ENCODE measurements around the gene TET1.
"Not testable (repeated sequence)": the region's sequence is repeated elsewhere in the genome, so short reads cannot be mapped to it uniquely, and the experiment has no call there.

The TET1 gene

DNA sequence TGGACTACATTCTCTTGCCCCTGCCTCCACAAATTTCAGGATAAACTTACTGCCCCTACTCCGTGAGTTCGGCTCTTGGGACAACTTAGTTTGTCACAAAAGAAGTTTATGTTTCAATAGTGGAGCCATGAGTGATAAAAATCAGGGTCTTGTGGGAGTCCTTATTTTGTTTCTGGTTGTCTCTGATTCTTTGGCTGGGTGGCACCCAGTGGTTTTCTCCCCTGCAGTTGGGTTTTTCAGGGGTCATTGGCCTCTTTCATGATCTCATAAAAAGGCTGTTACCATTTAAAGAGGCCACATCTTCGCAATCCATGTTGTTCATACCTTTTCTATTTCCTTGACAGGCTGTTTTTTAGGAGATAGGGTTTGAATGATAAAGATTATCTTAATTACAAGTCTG is 5.5 kb downstream of the TET1 start:
- DNase-seq: no peak

DNA sequence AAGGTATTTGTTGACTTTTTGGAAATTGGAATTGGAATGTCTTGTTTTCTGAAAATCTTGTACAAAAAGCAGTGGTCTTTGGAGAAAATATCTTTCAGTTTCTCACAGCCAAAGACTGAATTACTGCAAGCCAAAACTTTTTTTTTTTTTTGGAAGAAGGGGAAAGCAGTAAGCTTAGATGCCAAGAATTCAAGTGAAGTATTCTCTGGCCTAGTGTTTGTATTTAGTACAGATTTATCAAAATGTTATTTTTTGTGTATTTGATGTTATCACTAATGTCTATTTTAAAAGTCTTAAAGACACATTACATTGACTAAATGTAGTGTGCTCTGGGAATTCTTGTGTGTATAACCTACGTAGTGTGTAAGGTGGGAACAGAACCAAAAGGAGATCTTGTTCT is 6.2 kb downstream of the TET1 start:
- DNase-seq: no peak

DNA sequence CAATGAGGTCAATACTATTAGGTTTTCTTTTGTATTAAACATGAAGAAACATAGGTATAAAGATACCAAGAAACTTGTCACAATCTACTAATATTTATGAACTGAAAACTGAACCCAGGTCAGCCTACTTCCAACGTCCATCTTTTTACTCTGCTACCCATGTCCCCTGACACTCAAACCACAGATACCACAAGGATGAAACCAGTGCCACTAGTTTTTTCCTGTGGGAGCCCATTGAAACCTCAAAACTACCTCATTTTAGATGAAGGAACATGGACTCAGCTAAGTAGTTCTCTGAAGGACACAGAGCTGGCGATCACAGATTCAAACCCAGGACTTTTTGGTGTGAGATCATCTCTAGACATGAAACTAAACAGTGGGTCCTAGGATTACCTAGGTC is 6.8 kb downstream of the TET1 start:
- no peak for DNase-seq

DNA sequence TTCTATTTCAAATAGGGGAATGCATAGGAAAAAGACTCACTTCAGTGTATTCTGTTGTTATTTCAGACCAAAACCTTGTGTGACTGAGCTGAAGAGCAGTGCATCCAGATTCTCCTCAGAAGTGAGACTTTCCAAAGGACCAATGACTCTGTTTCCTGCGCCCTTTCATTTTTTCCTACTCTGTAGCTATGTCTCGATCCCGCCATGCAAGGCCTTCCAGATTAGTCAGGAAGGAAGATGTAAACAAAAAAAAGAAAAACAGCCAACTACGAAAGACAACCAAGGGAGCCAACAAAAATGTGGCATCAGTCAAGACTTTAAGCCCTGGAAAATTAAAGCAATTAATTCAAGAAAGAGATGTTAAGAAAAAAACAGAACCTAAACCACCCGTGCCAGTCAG is 12.0 kb downstream of the TET1 start:
- DNase-seq: no peak

DNA sequence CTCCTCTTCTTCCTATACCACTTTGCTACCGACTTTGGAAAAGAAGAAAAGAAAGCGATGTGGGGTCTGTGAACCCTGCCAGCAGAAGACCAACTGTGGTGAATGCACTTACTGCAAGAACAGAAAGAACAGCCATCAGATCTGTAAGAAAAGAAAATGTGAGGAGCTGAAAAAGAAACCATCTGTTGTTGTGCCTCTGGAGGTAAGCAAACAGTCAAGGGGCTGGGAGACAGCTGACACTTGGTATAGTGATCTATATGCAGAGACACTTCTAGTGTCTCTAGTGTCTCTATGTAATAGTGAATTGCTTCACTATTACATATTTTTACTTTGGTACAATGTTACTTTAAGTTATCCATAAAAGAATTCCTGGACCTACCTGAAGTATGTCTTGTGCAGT is 13.9 kb downstream of the TET1 start:
- DNase-seq: no peak

DNA sequence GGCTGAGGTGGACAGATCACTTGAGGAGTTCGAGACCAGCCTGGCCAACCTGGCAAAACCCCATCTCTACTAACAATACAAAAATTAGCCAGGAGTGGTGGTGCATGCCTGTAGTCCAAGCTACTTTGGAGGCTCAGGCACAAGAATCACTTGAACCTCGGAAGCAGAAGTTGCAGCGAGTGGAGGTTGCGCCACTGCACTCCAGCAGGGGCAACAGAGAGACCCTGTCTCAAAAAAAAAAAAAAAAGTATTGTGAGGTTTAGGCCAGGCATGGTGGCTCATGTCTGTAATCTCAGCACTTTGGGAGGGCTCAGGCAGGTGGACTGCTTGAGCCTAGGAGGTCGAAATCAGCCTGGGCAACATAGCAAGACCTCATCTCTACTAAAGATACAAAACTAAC is 16.0 kb downstream of the TET1 start:
- DNase-seq: no peak

DNA sequence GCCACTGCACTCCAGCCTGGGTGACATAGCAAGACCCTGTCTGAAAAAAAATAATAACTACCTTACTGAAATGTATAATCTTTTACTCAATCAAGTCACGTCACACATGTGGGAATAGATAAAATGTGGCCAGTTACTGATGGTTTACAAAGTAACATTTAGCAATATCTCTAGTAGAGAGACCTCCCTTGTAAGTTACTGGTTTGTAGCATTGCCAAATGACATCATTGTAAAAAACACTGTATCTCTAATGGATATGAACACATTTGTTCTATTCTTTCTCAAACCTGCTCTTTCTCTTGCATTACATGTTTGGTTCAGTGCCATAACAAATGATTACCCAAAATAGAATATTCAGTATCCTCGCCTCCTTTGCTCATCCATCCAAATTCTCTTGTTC is 18.8 kb downstream of the TET1 start:
- DNase-seq: no peak

DNA sequence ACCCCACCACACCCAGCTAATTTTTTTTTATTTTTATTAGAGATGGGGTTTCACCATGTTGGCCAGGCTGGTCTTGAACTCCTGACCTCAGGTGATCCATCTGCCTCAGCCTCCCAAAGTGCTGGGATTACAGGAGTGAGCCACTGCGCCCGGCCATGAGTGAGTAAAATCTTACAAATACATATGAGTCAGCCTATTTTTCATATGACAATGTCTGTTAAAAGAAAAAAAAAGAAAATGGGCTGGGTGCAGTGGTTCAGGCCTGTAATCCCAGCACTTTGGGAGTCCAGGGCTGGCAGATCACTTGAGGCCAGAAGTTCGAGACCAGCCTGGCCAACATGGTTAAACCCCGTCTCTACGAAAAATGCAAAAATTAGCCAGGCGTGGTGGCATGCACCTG is 24.1 kb downstream of the TET1 start:
- not testable (repeated sequence) for DNase-seq

DNA sequence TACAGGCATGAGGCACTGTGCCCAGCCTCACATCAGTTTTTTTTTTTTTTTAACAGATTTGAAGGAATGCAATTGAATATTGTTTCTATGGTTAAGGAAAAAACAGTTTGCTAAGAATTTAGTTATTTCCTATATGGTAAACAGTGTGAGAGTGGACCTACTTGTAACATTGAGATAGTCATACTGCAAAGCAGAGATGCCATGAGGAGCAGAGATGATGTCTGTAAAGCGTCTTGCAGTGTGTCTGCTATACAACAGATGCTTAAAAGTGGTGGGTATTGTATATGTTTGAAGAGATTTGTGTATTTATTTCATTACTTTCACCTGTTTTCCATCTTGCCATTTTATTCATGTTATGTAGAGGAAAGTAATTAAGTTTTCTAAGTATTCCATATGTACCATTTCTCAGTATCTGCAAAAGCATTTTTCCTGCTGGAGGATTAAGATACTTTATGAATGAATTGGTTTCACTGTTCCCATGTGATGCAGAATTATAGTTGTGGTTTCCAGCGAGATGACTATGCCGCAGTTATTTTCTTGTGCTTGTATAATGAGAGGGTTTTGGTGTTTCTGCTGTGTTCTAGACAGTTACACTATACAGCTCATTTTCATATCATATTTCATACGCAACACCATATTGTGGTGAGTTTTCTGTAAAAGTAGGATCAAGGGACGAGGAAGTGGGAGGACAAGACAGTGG is 26.6 kb downstream of the TET1 start:
- DNase-seq: no peak

DNA sequence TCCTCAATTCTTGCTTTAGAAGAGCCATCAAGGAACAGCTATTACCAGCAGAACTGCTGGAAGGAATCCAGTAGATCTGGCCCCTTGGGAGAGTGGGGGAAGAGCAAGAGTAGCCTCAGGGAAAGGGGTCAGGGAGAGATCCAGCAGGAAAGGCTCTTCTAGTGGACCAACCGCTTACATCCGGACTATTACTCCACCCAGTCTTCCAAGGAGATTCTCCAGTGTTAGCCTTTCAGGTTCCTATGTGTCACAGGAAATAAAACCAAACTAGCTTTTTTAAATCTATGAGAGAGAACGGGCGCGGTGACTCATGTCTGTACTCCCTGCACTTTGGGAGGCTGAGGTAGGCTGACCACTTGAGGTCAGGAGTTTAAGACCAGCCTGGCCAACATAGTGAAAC is 34.3 kb downstream of the TET1 start:
- DNase-seq: no peak

DNA sequence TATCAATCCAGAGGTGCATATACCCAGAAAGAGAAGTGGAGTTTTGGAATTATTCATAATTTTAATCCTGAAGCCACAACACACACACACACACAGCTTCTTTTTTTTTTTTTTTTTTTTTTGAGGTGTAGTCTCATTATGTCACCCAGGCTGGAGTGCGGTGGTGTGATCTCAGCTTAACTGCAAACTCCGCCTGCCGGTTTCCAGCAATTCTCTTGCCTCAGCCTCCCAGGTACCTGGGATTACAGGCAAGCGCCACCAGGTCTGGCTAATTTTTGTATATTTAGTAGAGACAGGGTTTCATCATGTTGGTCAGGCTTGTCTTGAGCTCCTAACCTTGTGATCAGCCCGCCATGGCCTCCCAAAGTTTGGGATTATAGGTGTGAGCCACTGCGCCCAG is 35.4 kb downstream of the TET1 start:
- DNase-seq: no peak

DNA sequence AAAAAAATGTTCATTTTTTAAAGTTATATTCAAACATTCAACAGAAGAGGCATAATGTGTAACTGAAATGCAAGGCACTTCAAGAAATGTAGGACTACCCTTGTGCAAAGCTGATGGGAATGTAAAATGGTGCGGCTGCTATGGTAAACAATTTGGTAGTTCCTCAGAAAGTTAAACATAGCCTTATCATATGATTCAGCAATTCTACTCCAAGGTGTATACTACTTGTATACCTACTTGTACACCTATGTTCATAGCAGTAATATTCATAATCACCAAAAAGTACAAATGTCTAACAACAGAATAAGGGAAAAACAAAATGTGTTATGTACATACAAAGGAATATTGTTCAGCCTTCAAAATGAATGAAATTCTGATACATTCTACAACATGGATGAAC is 37.3 kb downstream of the TET1 start:
- DNase-seq: no peak

DNA sequence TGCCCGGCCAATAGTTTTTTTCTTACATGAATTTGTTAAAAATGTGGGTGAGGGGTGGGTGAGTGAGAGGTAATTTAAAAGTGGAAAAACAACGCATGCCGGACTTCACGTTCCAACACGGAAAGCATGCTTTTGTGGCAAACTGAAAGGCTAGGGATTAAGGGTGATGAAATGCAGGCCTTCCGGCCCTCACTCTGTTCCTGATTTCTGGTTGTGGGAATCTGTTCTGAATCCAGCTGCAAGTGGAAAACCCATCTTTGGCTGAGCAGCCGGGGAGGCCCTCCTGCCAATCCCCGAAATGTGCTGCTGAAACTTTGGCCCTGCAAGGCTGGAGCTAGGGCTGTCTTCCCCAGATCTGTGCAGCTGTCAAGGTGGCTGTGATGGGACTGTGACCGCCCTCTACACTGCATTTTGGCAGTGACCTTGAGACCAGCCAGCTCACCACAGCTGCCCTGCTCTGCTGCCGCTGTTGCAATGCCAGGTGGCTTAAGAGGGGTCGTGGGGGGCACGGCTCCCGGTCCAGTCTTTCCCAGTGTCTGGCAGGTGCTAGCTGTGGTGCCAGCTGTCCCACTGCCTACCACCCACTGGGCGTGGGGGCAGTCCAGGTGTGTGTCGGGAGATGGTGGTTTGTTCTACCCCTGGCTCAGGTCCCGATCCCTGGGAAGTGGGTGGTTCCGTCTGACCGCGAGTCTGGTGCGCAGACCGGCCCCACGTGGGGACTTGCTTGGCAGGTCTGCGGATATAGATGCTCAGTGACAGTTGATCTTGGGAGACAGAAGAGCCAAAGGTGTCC is 39.0 kb downstream of the TET1 start:
- DNase-seq: no peak

DNA sequence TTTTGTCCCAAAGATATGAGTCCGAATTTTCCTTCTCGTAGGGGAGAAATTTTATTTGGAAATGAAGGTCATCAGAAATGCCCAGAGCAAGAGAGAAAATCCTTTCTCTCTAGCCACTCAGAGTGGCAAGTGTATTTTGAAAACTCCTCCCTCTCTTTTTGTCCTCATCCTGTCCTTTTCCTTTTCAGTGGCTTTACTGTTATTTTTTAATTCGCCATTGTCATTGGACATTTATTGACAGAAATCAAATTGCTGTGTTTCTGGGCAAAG is 39.6 kb downstream of the TET1 start:
- DNase-seq: no peak

DNA sequence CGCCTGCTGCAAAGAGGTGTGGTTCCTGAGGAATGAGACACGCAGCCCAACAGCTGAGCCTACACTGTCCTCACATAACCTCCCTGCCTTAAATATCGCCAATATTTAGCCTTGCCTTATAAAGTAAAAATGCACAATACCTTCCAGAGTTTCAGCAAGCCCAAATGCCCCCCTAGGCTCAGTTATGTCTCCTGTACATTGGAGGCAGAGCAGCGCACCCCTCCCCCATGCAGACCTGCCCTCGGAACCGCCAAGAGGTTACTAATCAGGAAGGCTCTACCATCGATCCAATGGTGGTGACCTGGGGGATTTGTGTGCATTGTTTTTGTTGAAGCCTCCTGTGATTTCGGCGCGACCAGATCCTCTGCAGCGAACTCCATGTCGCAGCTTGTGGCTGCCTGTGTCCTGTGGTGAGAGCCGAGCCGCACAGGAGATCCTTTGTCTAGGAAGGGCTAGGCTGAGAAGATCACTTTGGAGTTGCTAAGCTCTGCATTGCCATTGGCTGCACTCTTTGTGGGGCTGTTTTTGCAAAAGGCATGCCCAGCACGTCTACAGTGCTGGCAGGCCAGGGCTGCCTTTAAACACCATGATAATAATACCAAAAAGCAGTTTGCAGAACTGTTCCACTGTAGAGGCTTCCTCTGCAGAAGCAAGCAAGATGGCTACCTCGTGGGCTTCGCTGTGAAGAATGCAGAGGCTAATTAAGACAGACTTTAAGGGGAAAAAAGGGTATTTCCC is 40.1 kb downstream of the TET1 start:
- peak; percentile 38 for DNase-seq

DNA sequence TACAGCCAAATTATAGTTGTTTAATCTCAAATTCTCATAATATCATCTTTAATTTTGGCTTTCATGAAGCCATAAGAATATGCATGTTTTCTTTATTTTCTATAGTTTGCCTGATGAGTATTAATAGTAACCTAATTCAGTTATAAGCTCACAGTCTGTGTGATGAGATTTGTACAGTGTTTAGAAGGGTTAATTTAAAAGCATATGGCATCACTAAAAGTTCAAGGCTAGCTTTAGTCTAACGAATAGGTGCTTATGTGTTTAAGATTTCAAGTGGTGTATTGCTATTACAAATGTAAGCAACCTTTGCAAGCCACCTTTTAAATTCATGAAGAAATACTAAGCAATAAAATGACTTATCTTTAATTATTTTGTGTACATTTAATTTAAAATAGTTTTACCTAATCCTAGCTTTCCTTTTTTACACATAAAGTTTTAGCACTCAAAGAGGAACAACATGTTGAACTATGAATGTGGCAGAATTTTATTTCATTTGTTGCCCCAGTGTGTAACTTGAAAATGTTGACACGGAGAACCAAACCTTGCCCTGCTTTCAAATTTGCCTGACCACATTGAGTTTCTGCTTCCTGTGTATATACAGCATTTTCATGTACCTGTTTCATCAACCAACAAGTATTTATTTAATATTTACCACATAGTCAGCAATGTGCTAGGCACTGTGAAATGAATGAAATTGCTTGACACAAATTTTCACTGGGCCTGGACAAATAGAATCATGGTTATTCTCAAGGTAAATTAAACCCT is 41.5 kb downstream of the TET1 start:
- no peak for DNase-seq

DNA sequence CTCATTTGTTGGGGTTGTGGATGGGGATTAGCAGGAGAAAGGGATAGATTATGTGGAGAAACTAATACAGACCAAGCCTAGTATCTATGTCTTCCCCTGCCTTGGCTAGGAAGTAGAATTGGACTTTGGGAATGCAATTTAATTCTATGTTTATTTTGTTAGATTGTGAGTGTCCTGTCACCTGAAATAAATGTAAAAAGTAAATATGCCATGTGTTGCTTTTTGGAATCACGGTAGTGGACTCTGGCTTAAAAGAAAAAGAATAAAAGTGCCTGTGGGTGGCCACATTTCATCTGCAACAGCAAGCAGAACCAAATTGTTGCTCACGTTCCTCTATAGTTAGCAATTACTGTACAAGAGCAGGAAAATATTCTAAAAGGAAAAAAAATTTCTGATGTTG is 42.3 kb downstream of the TET1 start:
- no peak for DNase-seq

DNA sequence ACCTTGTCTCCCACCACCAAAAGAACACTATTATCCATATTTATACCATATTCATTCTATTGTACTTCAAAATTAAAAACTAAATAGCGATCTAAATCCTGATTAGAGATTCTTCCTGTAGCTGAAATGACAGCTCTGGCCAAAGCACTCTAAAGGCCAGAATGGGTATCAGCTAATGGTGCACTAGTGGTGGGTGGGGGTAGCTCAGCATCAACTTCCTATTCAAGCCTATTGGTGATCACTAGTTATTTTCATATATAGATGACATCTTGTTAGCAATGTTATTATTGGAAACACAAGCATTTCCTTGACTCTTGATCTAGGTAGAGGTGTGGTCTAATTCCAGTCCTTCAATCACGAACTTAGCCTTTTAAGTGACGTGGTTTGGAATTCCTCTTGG is 43.6 kb downstream of the TET1 start:
- DNase-seq: no peak

DNA sequence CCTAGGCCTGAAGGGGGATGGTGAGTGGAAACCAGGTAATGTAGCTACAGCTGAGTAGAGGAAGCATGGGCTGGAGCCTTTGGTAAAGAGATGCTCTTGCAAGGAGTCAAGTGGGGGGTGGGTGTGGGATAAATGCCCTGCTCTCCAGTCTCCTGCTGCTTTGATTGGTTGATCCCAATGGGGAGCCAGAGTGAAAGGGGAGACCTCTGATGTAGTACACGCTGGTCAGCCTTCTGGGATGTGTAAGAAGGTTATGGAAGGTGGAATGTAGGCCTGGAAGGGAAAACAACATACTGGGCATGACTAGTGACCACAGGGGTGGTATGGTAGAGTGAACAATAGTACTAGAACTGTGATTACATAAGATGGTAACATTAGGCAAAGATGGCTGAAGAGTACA is 44.3 kb downstream of the TET1 start:
- DNase-seq: no peak

DNA sequence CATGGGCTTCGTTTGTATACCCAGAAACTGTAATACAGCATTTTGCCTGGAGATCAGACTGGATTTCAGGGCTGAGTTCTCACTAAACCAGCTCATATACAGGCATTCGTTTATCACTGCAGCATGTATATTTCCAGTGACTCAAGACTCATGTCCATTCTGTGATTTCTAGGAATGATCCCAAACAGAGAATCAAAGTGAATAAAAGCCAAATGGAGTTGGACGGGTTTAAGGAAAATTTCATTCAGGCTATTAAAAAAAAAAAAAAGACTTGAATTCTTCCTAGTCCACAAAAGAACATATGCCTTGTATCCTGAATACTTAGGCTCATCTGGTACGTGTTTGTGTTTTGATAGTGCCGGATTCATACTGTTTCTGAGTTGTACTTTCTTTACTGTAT is 46.8 kb downstream of the TET1 start:
- no peak for DNase-seq

DNA sequence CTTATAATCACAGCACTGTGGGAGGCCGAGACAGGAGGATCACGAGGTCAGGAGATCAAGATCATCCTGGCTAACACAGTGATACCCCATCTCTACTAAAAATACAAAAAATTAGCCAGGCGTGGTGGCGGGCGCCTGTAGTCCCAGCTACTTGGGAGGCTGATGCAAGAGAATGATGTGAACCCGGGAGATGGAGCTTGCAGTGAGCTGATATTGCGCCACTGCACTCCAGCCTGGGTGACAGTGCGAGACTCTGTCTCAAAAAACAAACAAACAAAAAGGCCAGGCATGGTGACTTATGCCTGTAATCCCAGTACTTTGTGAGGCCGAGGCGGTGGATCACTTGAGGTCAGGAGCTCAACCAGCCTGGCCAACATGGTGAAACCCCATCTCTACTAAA is 49.9 kb downstream of the TET1 start:
- not testable (repeated sequence) for DNase-seq

DNA sequence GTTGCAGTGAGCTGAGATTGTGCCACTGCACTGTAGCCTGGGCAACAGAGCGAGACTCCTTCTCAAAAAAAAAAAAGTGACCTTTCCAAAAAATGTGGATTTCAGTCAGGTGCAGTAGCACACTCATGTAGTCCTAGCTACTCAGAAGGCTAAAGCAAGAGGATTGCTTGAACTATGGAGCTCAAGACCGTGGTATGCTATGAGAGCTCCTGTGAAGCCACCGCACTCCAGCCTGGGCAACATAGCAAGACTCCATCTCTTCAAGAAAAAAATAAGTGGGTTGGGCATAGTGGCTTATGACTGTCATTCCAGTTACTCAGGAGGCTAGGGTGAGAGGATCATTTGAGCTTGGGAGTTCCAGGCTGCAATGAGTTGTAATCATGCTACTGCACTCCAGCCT is 51.1 kb downstream of the TET1 start:
- DNase-seq: no peak

DNA sequence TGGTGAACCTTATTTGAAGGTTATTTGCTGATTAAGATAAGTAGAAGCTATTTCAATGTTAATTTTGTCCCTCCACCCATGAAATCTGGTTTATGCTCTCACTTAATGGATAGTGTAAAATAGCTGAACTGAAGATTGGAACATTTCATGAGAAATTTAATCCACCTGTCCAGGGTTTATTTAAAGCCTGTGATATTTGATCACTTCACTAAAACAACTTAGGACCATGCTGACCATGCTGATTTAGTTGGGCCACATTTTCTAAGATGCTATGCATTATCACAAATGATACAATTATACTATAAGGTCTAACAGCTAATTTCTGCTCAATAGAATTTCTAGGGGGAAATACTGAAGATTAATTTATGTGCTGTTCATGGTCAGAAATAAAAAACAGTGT is 53.8 kb downstream of the TET1 start:
- not testable (repeated sequence) for DNase-seq

DNA sequence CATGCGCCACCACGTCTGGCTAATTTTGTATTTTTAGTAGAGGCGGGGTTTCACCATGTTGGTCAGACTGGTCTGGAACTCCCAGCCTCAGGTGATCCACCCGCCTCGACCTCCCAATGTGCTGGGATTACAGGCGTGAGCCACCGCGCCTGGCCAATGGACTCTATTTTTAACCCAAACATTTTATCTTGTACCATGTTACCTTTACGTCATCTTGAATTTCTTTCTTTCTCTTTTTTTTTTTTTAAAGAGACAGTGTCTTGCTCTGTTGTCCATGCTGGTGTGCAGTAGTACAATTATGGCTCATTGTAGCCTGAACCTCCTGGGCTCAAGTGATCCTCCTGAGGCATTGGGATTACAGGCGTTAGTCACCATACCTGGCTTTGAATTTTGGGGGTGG is 57.6 kb downstream of the TET1 start:
- not testable (repeated sequence) for DNase-seq

Measured in CD4-positive, alpha-beta T cell treated with Interleukin-15 for 1 hour (primary cell).